GM21526 (cell line): ENCODE data around the gene AIG1.
"Not testable (repeated sequence)": the region's sequence is repeated elsewhere in the genome, so short reads cannot be mapped to it uniquely, and the experiment has no call there.

ENCODE experiments used
- ATAC-seq: cut with Tn5 transposase; IDR thresholded peaks from one replicate; pipeline ENCODE4 v1.9.1; 2021; ENCODE audit warnings: moderate library complexity; ENCODE audit not compliant: unreplicated experiment, low FRiP score

The AIG1 gene

GRCh38 chr6:143222801-143223231, 162.1 kb downstream of the AIG1 start:
- no peak for ATAC-seq

GRCh38 chr6:143223895-143224294, 163.2 kb downstream of the AIG1 start:
- no peak for ATAC-seq

- ATAC-seq, result no peak
Measured at GRCh38 chr6:143224516-143224915, 163.8 kb downstream of the AIG1 start.

- no peak for ATAC-seq
Measured at GRCh38 chr6:143225929-143226328, 165.2 kb downstream of the AIG1 start.

- no peak for ATAC-seq
Measured at GRCh38 chr6:143227675-143228074, 167.0 kb downstream of the AIG1 start.

- no peak for ATAC-seq
Measured at GRCh38 chr6:143229400-143229799, 168.7 kb downstream of the AIG1 start.

GRCh38 chr6:143232849-143233248, 172.2 kb downstream of the AIG1 start:
- ATAC-seq, result no peak

GRCh38 chr6:143233554-143234285, 173.0 kb downstream of the AIG1 start:
- ATAC-seq, result no peak

GRCh38 chr6:143234734-143235133, 174.0 kb downstream of the AIG1 start:
- no peak for ATAC-seq

GRCh38 chr6:143236151-143236798, 175.6 kb downstream of the AIG1 start:
- no peak for ATAC-seq

GRCh38 chr6:143238306-143238705, 177.6 kb downstream of the AIG1 start:
- ATAC-seq, result no peak

GRCh38 chr6:143241111-143241510, 180.4 kb downstream of the AIG1 start:
- no peak for ATAC-seq

GRCh38 chr6:143241911-143242310, 181.2 kb downstream of the AIG1 start:
- no peak for ATAC-seq

- no peak for ATAC-seq
Measured at GRCh38 chr6:143243786-143244185, 183.1 kb downstream of the AIG1 start.

- no peak for ATAC-seq
Measured at GRCh38 chr6:143245656-143246055, 185.0 kb downstream of the AIG1 start.

GRCh38 chr6:143246166-143246775, 185.6 kb downstream of the AIG1 start:
- ATAC-seq, result not testable (repeated sequence)

GRCh38 chr6:143247586-143247985, 186.9 kb downstream of the AIG1 start:
- ATAC-seq, result no peak

GRCh38 chr6:143248359-143248758, 187.7 kb downstream of the AIG1 start:
- ATAC-seq, result no peak

- no peak for ATAC-seq
Measured at GRCh38 chr6:143251288-143251687, 190.6 kb downstream of the AIG1 start.

GRCh38 chr6:143252961-143253360, 192.3 kb downstream of the AIG1 start:
- ATAC-seq, result no peak

GRCh38 chr6:143253586-143253985, 192.9 kb downstream of the AIG1 start:
- no peak for ATAC-seq

- ATAC-seq, result no peak
Measured at GRCh38 chr6:143258945-143259344, 198.3 kb downstream of the AIG1 start.
